GF-D8 (cell line): ENCODE results near the gene USP34.

Experiments
- DNase-seq: peaks from one replicate; lab custom pipeline; 2025; lab: John Stamatoyannopoulos, UW

The USP34 gene

GRCh38 chr2:61295981-61296380, 174.9 kb downstream of the USP34 start:
- DNase-seq: no peak

GRCh38 chr2:61291851-61292575, 178.9 kb downstream of the USP34 start:
- DNase-seq: no peak

GRCh38 chr2:61288070-61288841, 182.6 kb downstream of the USP34 start:
- DNase-seq: peak; percentile 91

- DNase-seq: no peak
Measured at GRCh38 chr2:61287254-61287653, 183.6 kb downstream of the USP34 start.

- DNase-seq: no peak
Measured at GRCh38 chr2:61283443-61284160, 187.3 kb downstream of the USP34 start.

GRCh38 chr2:61282104-61282590, 188.7 kb downstream of the USP34 start:
- no peak for DNase-seq

- DNase-seq: no peak
Measured at GRCh38 chr2:61281321-61281720, 189.6 kb downstream of the USP34 start.

GRCh38 chr2:61277756-61278155, 193.1 kb downstream of the USP34 start:
- no peak for DNase-seq

- DNase-seq: no peak
Measured at GRCh38 chr2:61275575-61276184, 195.2 kb downstream of the USP34 start.

- no peak for DNase-seq
Measured at GRCh38 chr2:61272421-61273070, 198.3 kb downstream of the USP34 start.

- no peak for DNase-seq
Measured at GRCh38 chr2:61268249-61268648, 202.6 kb downstream of the USP34 start.

GRCh38 chr2:61266632-61267505, 204.0 kb downstream of the USP34 start:
- no peak for DNase-seq

- no peak for DNase-seq
Measured at GRCh38 chr2:61263830-61264229, 207.1 kb downstream of the USP34 start.

GRCh38 chr2:61262699-61263098, 208.2 kb downstream of the USP34 start:
- DNase-seq: no peak

GRCh38 chr2:61257446-61257845, 213.4 kb downstream of the USP34 start:
- no peak for DNase-seq

GRCh38 chr2:61255580-61256437, 215.1 kb downstream of the USP34 start:
- DNase-seq: no peak

- DNase-seq: no peak
Measured at GRCh38 chr2:61254536-61254935, 216.4 kb downstream of the USP34 start.

GRCh38 chr2:61253136-61253535, 217.8 kb downstream of the USP34 start:
- DNase-seq: no peak

GRCh38 chr2:61252031-61252430, 218.9 kb downstream of the USP34 start:
- DNase-seq: no peak
